ENCODE results near the gene BMP7. TPM values are rescaled to one million over a fixed set of nuclear protein-coding genes. Genes with fewer than 3 reads are reported as not detected.
A peak's percentile ranks its signal among the peaks of the same experiment; 100 is the strongest.

Gene BMP7
- total RNA-seq, 1 donor from 2014 or later = 23.0 TPM

GRCh38 chr20:57131601-57132391 lies 134.6 kb downstream of the BMP7 start:
- Mint-ChIP-seq H3K27me3 (ENCODE audit: low read depth) (no peaks in the 10 kb centered on the region), H3K36me3 (no peaks in the 10 kb centered on the region), H3K9me3 (no peaks in the 10 kb centered on the region), H3K4me1 (peaks cover 17% of the 10 kb centered on the region), H3K27ac (no peak overlapping the region), H3K4me3 (no peak overlapping the region)
- TF ChIP-seq CTCF (IDR thresholded peaks at IDR 0.05; ENCODE audit: unreplicated experiment) = no peak
- DNase-seq (ENCODE audit: low spot score in 2 of 2, unreplicated experiment in 2 of 2) = no peak

- no peak overlapping the region for H3K27ac Mint-ChIP-seq
- no peaks in the 10 kb centered on the region for H3K36me3 Mint-ChIP-seq
- no peaks in the 10 kb centered on the region for H3K9me3 Mint-ChIP-seq
- H3K4me3 Mint-ChIP-seq = no peak overlapping the region
- H3K4me1 Mint-ChIP-seq = peaks cover 17% of the 10 kb centered on the region
- H3K27me3 Mint-ChIP-seq (ENCODE audit: low read depth) = no peaks in the 10 kb centered on the region
- TF ChIP-seq CTCF (IDR thresholded peaks at IDR 0.05; ENCODE audit: unreplicated experiment) = no peak
- no peak for DNase-seq (ENCODE audit: low spot score in 2 of 2, unreplicated experiment in 2 of 2)
These were observed 135.4 kb downstream of the BMP7 start for GRCh38 chr20:57131077-57131476.

GRCh38 chr20:57130160-57130772 lies 136.2 kb downstream of the BMP7 start:
- DNase-seq (ENCODE audit: low spot score in 2 of 2, unreplicated experiment in 2 of 2) = no peak
- no peaks in the 10 kb centered on the region for H3K36me3 Mint-ChIP-seq
- no peaks in the 10 kb centered on the region for H3K27me3 Mint-ChIP-seq (ENCODE audit: low read depth)
- no peaks in the 10 kb centered on the region for H3K9me3 Mint-ChIP-seq
- peaks cover 17% of the 10 kb centered on the region for H3K4me1 Mint-ChIP-seq
- no peak overlapping the region for H3K27ac Mint-ChIP-seq
- no peak for TF ChIP-seq CTCF (IDR thresholded peaks at IDR 0.05; ENCODE audit: unreplicated experiment)
- no peak overlapping the region for H3K4me3 Mint-ChIP-seq

GRCh38 chr20:57129303-57129702 lies 137.1 kb downstream of the BMP7 start:
- Mint-ChIP-seq H3K36me3 (no peaks in the 10 kb centered on the region), H3K27ac (no peak overlapping the region), H3K9me3 (no peaks in the 10 kb centered on the region)

GRCh38 chr20:57128044-57128757 lies 138.2 kb downstream of the BMP7 start:
- H3K27me3 Mint-ChIP-seq (ENCODE audit: low read depth) = no peaks in the 10 kb centered on the region
- H3K9me3 Mint-ChIP-seq = no peaks in the 10 kb centered on the region
- H3K4me3 Mint-ChIP-seq = no peak overlapping the region
- TF ChIP-seq CTCF (IDR thresholded peaks at IDR 0.05; ENCODE audit: unreplicated experiment) = no peak
- H3K36me3 Mint-ChIP-seq = no peaks in the 10 kb centered on the region
- H3K27ac Mint-ChIP-seq = peak overlapping the region; percentile 70
- H3K4me1 Mint-ChIP-seq = peaks cover 11% of the 10 kb centered on the region
- no peak for DNase-seq (ENCODE audit: low spot score in 2 of 2, unreplicated experiment in 2 of 2)

More at GRCh38 chr20:57129303-57129702, 137.1 kb downstream of the BMP7 start:
- H3K4me3 Mint-ChIP-seq = no peak overlapping the region
- H3K27me3 Mint-ChIP-seq (ENCODE audit: low read depth) = no peaks in the 10 kb centered on the region
- no peak for TF ChIP-seq CTCF (IDR thresholded peaks at IDR 0.05; ENCODE audit: unreplicated experiment)
- H3K4me1 Mint-ChIP-seq = peaks cover 17% of the 10 kb centered on the region
- DNase-seq (ENCODE audit: low spot score in 2 of 2, unreplicated experiment in 2 of 2) = no peak
